K562 (cell line): Measurements from ENCODE around the gene SULT1C4.

Source experiments
- EZH2 ChIP-seq: IDR thresholded peaks from 2 replicates; pipeline ENCODE4 v1.6.1; 2012; ENCODE audit warnings: low read depth, mild to moderate bottlenecking, inconsistent platforms, low read length, borderline replicate concordance
- ZNF212 ChIP-seq: fragments of 450-650 bp; formaldehyde crosslinking; IDR thresholded peaks from 2 replicates; pipeline ENCODE4 v1.4.0; 2020; ENCODE audit warnings: mild to moderate bottlenecking

DNA sequence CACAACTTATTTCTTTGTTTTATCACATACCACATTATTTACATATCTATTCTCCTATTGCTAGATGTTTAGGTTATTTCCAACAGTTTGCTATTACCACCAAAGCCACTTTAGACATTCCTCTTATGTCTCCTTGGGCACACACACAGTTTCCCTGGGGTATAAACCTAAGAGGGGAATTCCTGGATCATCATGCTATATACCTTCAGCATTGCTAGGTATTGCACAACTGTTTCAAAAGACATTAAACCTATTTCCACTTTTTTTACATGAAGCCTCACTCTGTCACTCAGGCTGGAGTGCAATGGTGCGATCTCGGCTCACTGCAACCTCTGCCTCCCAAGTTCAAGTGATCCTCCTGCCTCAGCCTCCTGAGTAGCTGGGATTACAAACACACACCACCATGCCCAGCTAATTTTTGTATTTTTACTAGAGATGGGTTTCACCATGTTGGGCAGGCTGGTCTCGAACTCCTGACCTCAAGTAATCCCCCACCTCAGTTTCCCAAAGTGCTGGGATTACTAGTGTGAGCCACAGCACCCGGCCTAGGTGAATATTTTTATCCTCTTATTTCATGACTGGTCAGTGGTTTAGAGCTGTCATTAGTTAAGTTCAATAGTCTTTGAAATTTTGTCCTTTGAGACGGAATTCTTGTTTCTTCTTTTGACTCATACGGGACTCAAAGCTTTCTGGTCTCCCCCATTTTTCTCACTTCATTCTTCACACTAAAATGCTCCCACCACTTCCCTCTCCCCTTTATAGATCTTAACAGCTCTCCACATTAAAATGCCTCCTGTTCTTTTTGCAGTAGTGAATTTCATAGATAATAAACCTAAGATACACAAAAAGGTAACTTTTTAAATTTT is 30.3 kb downstream of the SULT1C4 start:
- TF ChIP-seq ZNF212 (CRISPR knock-in tag) (no peak), EZH2 (no peak)
